PC-3 (cell line): ENCODE data around the gene PSMA7. TPM values are rescaled to one million over a fixed set of nuclear protein-coding genes. Genes with fewer than 3 reads are reported as not detected.

Experiments used
- ATAC-seq: fragments of 200-7000 bp; cut with Tn5 transposase; 2 replicates; pipeline ENCODE4 v1.9.1; 2020; ENCODE audit warnings: mild to moderate bottlenecking, moderate library complexity
- BruUV-seq: library from RNA; stranded (reverse); fragments of 400-500 nt; replicated peaks from 2 replicates; lab custom pipeline; 2021; lab: Mats Ljungman, UMichigan
- CTCF ChIA-PET: fragments of 300-600 bp; sonication (Branson Sonifier 250); formaldehyde crosslinking; loops from one replicate; lab custom pipeline; 2022; ENCODE audit warnings: antibody characterized with exemption; lab: Charles Lee
- POLR2A ChIA-PET: fragments of 300-600 bp; sonication (Branson Sonifier 250); formaldehyde crosslinking; loops from one replicate; lab custom pipeline; 2022; ENCODE audit warnings: antibody characterized with exemption; ENCODE audit not compliant: unreplicated experiment; lab: Charles Lee
- DNase-seq: peaks from one replicate; pipeline ENCODE4 v3.0.0-alpha.2; 2015
- H2AFZ ChIP-seq: fragments of 300-600 bp; sonication (generic); 2 replicates; pipeline ENCODE4 v1.6.0; 2016; ENCODE audit warnings: antibody characterized with exemption, low read length
- H3F3A ChIP-seq: fragments of 300-600 bp; sonication (generic); one replicate; pipeline ENCODE4 v1.6.0; 2017; ENCODE audit warnings: antibody characterized with exemption, low read length, control low read depth, mild to moderate bottlenecking; ENCODE audit not compliant: unreplicated experiment
- H3K27ac ChIP-seq: fragments of 300-600 bp; sonication (generic); 2 replicates; pipeline ENCODE4 v1.5.1; 2016; ENCODE audit warnings: mild to moderate bottlenecking, low read length
- H3K27me3 ChIP-seq: fragments of 300-600 bp; sonication (generic); 2 replicates; pipeline ENCODE4 v1.6.1; 2016; ENCODE audit warnings: low read length, mixed read lengths
- H3K36me3 ChIP-seq: fragments of 300-600 bp; sonication (generic); 2 replicates; pipeline ENCODE4 v1.6.1; 2016; ENCODE audit warnings: low read depth, mixed run types, low read length, mixed read lengths
- H3K4me1 ChIP-seq: fragments of 300-600 bp; sonication (generic); 2 replicates; pipeline ENCODE4 v1.5.1; 2016; ENCODE audit warnings: low read length; ENCODE audit not compliant: insufficient read depth
- H3K4me2 ChIP-seq: fragments of 300-600 bp; sonication (generic); 2 replicates; pipeline ENCODE4 v1.6.0; 2016; ENCODE audit warnings: low read length
- H3K4me3 ChIP-seq: fragments of 300-600 bp; sonication (generic); 2 replicates; pipeline ENCODE4 v1.5.1; 2016; ENCODE audit warnings: mild to moderate bottlenecking, low read length, mixed read lengths
- H3K79me2 ChIP-seq: fragments of 300-600 bp; sonication (generic); 2 replicates; pipeline ENCODE4 v1.6.1; 2017; ENCODE audit warnings: low read length, mixed read lengths
- H3K9ac ChIP-seq: fragments of 300-600 bp; sonication (generic); 2 replicates; pipeline ENCODE4 v1.6.0; 2016; ENCODE audit warnings: mild to moderate bottlenecking, low read length
- H3K9me2 ChIP-seq: fragments of 300-600 bp; sonication (generic); replicated peaks from 2 replicates; pipeline ENCODE4 v1.6.1; 2016; ENCODE audit warnings: mixed run types, low read length, mixed read lengths
- H3K9me3 ChIP-seq: fragments of 300-600 bp; sonication (generic); 2 replicates; pipeline ENCODE4 v1.6.1; 2016; ENCODE audit warnings: low read length, mixed read lengths
- H4K20me1 ChIP-seq: fragments of 300-600 bp; sonication (generic); 2 replicates; pipeline ENCODE4 v1.6.1; 2016; ENCODE audit warnings: low read length, mixed read lengths
- EZH2 ChIP-seq: fragments of 300-600 bp; sonication (generic); IDR thresholded peaks from one replicate; pipeline ENCODE4 v1.6.1; 2017; ENCODE audit warnings: antibody characterized with exemption, mild to moderate bottlenecking, low read length; ENCODE audit not compliant: unreplicated experiment
- EZH2phosphoT487 ChIP-seq: fragments of 300-600 bp; sonication (generic); IDR thresholded peaks from 2 replicates; pipeline ENCODE4 v1.6.1; 2018; ENCODE audit warnings: mild to moderate bottlenecking, antibody characterized with exemption, low read length, borderline replicate concordance
- intact Hi-C: fragments of 100-400 bp; cut with micrococcal nuclease; formaldehyde crosslinking; loops from 2 replicates; pipeline ENCODE4 v1.9.0; 2023
- total RNA-seq: library from RNA; depleted of rRNA; stranded (reverse); fragments of >200 nt; gene quantifications from 2 replicates; pipeline ENCODE4 v1.2.3, GENCODE V29; 2014
- TF ChIP-seq, protein P1 (sequence below): fragments of 300-600 bp; sonication (generic); conservative IDR thresholded peaks from 2 replicates; pipeline ENCODE4 v1.5.1; 2017; ENCODE audit warnings: antibody characterized with exemption, low read depth, mild to moderate bottlenecking, low read length

Gene PSMA7
- total RNA-seq, 1 experiment from 2014 or later: 751 TPM

DNA sequence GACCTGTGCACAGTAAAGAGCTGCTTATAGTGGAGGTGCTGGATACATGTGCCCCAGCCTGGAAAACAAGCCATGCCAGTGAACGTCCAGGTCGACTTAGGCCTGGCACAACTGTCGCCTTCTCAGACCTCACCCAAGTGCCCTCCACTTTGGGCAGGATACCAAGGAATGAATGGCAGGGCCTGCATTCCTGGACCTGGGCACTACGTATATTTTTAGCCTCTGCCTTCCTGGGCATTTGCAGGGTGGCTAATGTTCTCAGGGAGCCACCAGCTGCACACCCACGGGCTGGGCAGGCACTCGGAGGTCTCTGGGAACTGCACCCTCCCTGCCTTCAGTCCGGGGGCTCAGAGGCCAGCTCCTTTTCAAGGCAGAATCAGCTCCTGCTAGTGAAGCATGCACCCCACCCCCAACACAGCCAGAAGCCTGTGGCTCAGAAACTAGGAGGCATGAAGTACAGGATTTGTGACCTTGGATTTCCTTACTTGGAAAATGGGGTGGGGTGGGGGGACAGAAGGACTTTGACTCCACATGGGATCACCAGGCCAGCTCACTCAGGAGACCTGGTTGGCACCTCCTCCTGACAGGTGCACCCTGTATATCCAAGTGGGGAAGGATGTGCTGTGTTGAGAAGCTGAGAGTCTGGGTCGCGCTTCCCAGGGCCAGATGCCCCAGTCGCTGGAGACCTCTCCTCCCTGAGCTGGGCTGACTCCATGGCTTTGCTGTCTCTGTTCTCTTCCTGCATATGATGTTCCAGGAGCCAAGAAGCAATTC lies 23.4 kb downstream of the PSMA7 start:
- no TSS peak for BruUV-seq
- POLR2A ChIA-PET: no interaction called here
- intact Hi-C loops: loop anchor here (5.0 kb wide), 1 partner anchor 107 kb away; no protein-coding TSS in a partner anchor
- ATAC-seq: no peak
- no peak overlapping the region for H3K9ac ChIP-seq
- H3K27ac ChIP-seq: no peak overlapping the region
- H3K4me1 ChIP-seq: peaks cover 14% of the 10 kb centered on the region; the same call in 1 of the 2 replicates
- H3K4me3 ChIP-seq: no peak overlapping the region
- TF ChIP-seq, protein P1, sequence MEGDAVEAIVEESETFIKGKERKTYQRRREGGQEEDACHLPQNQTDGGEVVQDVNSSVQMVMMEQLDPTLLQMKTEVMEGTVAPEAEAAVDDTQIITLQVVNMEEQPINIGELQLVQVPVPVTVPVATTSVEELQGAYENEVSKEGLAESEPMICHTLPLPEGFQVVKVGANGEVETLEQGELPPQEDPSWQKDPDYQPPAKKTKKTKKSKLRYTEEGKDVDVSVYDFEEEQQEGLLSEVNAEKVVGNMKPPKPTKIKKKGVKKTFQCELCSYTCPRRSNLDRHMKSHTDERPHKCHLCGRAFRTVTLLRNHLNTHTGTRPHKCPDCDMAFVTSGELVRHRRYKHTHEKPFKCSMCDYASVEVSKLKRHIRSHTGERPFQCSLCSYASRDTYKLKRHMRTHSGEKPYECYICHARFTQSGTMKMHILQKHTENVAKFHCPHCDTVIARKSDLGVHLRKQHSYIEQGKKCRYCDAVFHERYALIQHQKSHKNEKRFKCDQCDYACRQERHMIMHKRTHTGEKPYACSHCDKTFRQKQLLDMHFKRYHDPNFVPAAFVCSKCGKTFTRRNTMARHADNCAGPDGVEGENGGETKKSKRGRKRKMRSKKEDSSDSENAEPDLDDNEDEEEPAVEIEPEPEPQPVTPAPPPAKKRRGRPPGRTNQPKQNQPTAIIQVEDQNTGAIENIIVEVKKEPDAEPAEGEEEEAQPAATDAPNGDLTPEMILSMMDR: no peak
- TF ChIP-seq EZH2: no peak
- no peak for TF ChIP-seq EZH2phosphoT487
- CTCF ChIA-PET: no interaction called here
- H3K9me2 ChIP-seq: no peaks in the 10 kb centered on the region
- no peak overlapping the region for H3K4me2 ChIP-seq
- no peaks in the 10 kb centered on the region for H3F3A ChIP-seq
- no peak overlapping the region for H2AFZ ChIP-seq
- DNase-seq: no peak
- H3K36me3 ChIP-seq: no peaks in the 10 kb centered on the region
- no peaks in the 10 kb centered on the region for H3K9me3 ChIP-seq
- H4K20me1 ChIP-seq: peaks cover 13% of the 10 kb centered on the region
- peaks cover 20% of the 10 kb centered on the region for H3K79me2 ChIP-seq
- no peaks in the 10 kb centered on the region for H3K27me3 ChIP-seq

DNA sequence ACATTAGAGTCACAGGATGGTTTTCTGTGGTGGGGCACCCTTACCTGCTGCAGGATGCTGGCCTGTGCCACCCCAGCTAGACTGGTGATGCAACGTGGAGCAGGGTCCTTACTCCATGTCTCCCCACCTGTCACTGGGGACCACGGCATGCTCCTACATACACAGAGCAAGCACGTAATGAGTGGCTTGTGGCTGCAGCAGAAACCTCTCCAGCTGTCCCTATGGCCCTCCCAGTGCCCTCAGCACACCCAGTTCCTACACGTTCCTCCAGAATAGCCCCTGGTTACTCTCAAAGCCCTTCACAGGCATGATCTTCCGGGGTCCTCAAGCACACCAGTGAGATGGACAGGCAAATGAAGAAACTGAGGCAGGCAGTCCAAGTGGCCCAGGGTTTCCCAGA lies 24.1 kb downstream of the PSMA7 start:
- Histone ChIP-seq H3K4me1 (peaks cover 12% of the 10 kb centered on the region; the same call in 1 of the 2 replicates), H2AFZ (no peak overlapping the region), H3K36me3 (no peaks in the 10 kb centered on the region), H3K9me3 (no peaks in the 10 kb centered on the region), H3K27ac (no peak overlapping the region), H3F3A (no peaks in the 10 kb centered on the region), H3K9ac (no peak overlapping the region), H3K27me3 (no peaks in the 10 kb centered on the region), H3K4me2 (no peak overlapping the region), H3K4me3 (no peak overlapping the region), H4K20me1 (peaks cover 9% of the 10 kb centered on the region), H3K79me2 (peaks cover 14% of the 10 kb centered on the region), H3K9me2 (no peaks in the 10 kb centered on the region)
- POLR2A ChIA-PET: no interaction called here
- DNase-seq (no peak), ATAC-seq (no peak)
- TF ChIP-seq EZH2 (no peak), EZH2phosphoT487 (no peak)
- TF ChIP-seq, protein P1: no peak
- intact Hi-C loops: no loop called here
- CTCF ChIA-PET: no interaction called here
- BruUV-seq: no TSS peak
